ENCODE data around the gene CD300LD.
"Not testable (repeated sequence)": the region's sequence is repeated elsewhere in the genome, so short reads cannot be mapped to it uniquely, and the experiment has no call there.

CD300LD gene

GRCh38 chr17:74578979-74579378 is 13.1 kb downstream of the CD300LD start:
- intact Hi-C loops (cut with DNase I; ENCODE audit: low total_unique reads), result no loop called here
- Histone ChIP-seq H3K27ac (no peak overlapping the region), H3K4me3 (no peak overlapping the region), H3K9me3 (no peaks in the 10 kb centered on the region), H3K27me3 (peaks cover 0 to 4% of the 10 kb centered on the region in 2 donors), H3K4me1 (no peaks in the 10 kb centered on the region), H3K36me3 (no peaks in the 10 kb centered on the region)
- no peak for TF ChIP-seq CTCF (IDR thresholded peaks at IDR 0.05)
- DNase-seq, result no peak

GRCh38 chr17:74574489-74575142 is 17.5 kb downstream of the CD300LD start:
- H3K36me3 ChIP-seq, result no peaks in the 10 kb centered on the region
- peaks cover 0 to 11% of the 10 kb centered on the region in 2 donors for H3K27me3 ChIP-seq
- H3K9me3 ChIP-seq, result no peaks in the 10 kb centered on the region
- no peak for TF ChIP-seq CTCF (IDR thresholded peaks at IDR 0.05)
- no peak overlapping the region for H3K4me3 ChIP-seq
- no peaks in the 10 kb centered on the region for H3K4me1 ChIP-seq
- no peak overlapping the region for H3K27ac ChIP-seq
- intact Hi-C loops (cut with DNase I; ENCODE audit: low total_unique reads), result no loop called here
- DNase-seq, result no peak

GRCh38 chr17:74573635-74574034 is 18.4 kb downstream of the CD300LD start:
- H3K36me3 ChIP-seq; H3K9me3 ChIP-seq; H3K4me1 ChIP-seq; H3K4me3 ChIP-seq; DNase-seq; H3K27ac ChIP-seq; intact Hi-C loops (cut with DNase I; ENCODE audit: low total_unique reads); H3K27me3 ChIP-seq: not testable (repeated sequence)

GRCh38 chr17:74573169-74573568 is 18.9 kb downstream of the CD300LD start:
- no peak overlapping the region for H3K4me3 ChIP-seq
- intact Hi-C loops (cut with DNase I; ENCODE audit: low total_unique reads), result no loop called here
- no peaks in the 10 kb centered on the region for H3K9me3 ChIP-seq
- no peaks in the 10 kb centered on the region for H3K36me3 ChIP-seq
- H3K27ac ChIP-seq, result no peak overlapping the region
- no peak for DNase-seq
- TF ChIP-seq CTCF (IDR thresholded peaks at IDR 0.05), result no peak
- H3K27me3 ChIP-seq, result peaks cover 0 to 7% of the 10 kb centered on the region in 2 donors
- H3K4me1 ChIP-seq, result no peaks in the 10 kb centered on the region

- DNase-seq, result no peak
- intact Hi-C loops (cut with DNase I; ENCODE audit: low total_unique reads), result no loop called here
- Histone ChIP-seq H3K27me3 (peaks cover 0 to 10% of the 10 kb centered on the region in 2 donors), H3K27ac (no peak overlapping the region), H3K4me3 (no peak overlapping the region), H3K4me1 (no peaks in the 10 kb centered on the region), H3K9me3 (no peaks in the 10 kb centered on the region), H3K36me3 (no peaks in the 10 kb centered on the region)
- no peak for TF ChIP-seq CTCF (IDR thresholded peaks at IDR 0.05)
Measured at GRCh38 chr17:74571621-74572270, 20.3 kb downstream of the CD300LD start.

Measured in tibial artery (tissue), 4 donors.